Measurements from ENCODE around the gene COPZ2.
"Not testable (repeated sequence)": the region's sequence is repeated elsewhere in the genome, so short reads cannot be mapped to it uniquely, and the experiment has no call there.

DNA sequence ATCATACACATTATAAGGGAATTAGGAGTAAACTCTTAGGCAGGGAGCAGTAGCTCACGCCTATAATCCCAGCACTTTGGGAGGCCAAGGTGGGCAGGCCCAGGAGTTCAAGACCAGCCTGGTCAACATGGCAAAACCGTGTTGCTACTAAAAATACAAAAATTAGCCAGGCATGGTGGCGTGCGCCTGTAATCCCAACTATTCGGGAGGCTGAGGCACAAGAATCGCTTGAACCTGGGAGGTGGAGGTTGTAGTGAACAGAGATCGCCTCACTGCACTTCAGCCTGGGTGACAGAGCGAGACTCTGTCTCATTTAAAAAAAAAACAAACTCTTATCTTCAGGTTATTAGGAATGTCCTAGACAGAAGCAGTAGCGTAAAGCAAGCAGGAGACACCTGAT is 35.2 kb upstream of the COPZ2 start:
- TF ChIP-seq POLR2A (IDR thresholded peaks at IDR 0.05; ENCODE audit: low read depth, low read length); POLR2AphosphoS5 (IDR thresholded peaks at IDR 0.05; ENCODE audit: low read depth, low read length); TAF1 (IDR thresholded peaks at IDR 0.05; ENCODE audit: borderline replicate concordance, low read depth, low read length): not testable (repeated sequence)
